ENCODE results near the gene RNF148.

DNA sequence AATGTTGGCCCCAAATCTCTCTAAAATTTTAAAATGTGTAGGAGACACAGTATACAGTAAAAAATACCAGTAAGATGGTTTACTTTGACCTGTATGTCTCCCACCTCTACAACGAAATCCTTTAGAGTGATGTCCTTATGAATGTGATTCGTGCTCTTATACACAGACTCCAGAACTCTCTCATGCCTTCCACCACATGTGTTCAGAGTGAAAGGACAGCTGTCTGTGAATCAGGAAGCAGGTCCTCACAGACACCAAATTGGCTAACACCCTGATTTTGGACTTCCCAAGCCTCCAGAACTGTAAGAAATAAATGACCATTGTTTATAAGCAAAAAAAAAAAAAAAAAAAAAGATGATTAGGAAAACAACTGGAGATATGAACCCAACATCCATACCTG, 39.0 kb downstream of the RNF148 start:
- TF ChIP-seq, protein P1, sequence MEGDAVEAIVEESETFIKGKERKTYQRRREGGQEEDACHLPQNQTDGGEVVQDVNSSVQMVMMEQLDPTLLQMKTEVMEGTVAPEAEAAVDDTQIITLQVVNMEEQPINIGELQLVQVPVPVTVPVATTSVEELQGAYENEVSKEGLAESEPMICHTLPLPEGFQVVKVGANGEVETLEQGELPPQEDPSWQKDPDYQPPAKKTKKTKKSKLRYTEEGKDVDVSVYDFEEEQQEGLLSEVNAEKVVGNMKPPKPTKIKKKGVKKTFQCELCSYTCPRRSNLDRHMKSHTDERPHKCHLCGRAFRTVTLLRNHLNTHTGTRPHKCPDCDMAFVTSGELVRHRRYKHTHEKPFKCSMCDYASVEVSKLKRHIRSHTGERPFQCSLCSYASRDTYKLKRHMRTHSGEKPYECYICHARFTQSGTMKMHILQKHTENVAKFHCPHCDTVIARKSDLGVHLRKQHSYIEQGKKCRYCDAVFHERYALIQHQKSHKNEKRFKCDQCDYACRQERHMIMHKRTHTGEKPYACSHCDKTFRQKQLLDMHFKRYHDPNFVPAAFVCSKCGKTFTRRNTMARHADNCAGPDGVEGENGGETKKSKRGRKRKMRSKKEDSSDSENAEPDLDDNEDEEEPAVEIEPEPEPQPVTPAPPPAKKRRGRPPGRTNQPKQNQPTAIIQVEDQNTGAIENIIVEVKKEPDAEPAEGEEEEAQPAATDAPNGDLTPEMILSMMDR (IDR thresholded peaks at IDR 0.05), result no peak
- TF ChIP-seq POLR2A (IDR thresholded peaks at IDR 0.05), result no peak

Measured in vagina (tissue), 2 donors.